IMR-90 (cell line): ENCODE measurements around the gene EDEM3.

Experiments used
- BHLHE40 ChIP-seq: fragments of 150-350 bp; IDR thresholded peaks from 2 replicates; pipeline ENCODE4 v1.6.1; 2016; ENCODE audit warnings: mild to moderate bottlenecking, low read depth, low read length
- CEBPB ChIP-seq: IDR thresholded peaks from 2 replicates; pipeline ENCODE4 v1.6.1; 2012; ENCODE audit warnings: low read depth, low read length, improper control_type of control experiment
- CHD1 ChIP-seq: IDR thresholded peaks from 2 replicates; pipeline ENCODE4 v1.6.1; 2012; ENCODE audit warnings: low read depth, low read length, improper control_type of control experiment
- FOS ChIP-seq: fragments of 150-350 bp; IDR thresholded peaks from 2 replicates; pipeline ENCODE4 v1.6.1; 2016; ENCODE audit warnings: low read depth, low read length
- MAZ ChIP-seq: IDR thresholded peaks from 2 replicates; pipeline ENCODE4 v1.6.1; 2012; ENCODE audit warnings: low read depth, mild to moderate bottlenecking, low read length, improper control_type of control experiment, moderate library complexity, borderline replicate concordance
- MXI1 ChIP-seq: IDR thresholded peaks from 2 replicates; pipeline ENCODE4 v1.6.1; 2012; ENCODE audit warnings: low read depth, mild to moderate bottlenecking, low read length, moderate library complexity, borderline replicate concordance
- POLR2A ChIP-seq: IDR thresholded peaks from 2 replicates; pipeline ENCODE4 v1.6.1; 2012; ENCODE audit warnings: mild to moderate bottlenecking, low read depth, low read length
- RAD21 ChIP-seq: IDR thresholded peaks from 2 replicates; pipeline ENCODE4 v1.6.1; 2012; ENCODE audit warnings: low read length, improper control_type of control experiment
- RFX5 ChIP-seq: IDR thresholded peaks from 2 replicates; pipeline ENCODE4 v1.8.0; 2012; ENCODE audit warnings: low read depth, mild to moderate bottlenecking, low read length, moderate library complexity
- SMC3 ChIP-seq: fragments of 150-350 bp; IDR thresholded peaks from 2 replicates; pipeline ENCODE4 v1.6.1; 2016; ENCODE audit warnings: low read depth, mild to moderate bottlenecking, antibody characterized with exemption, low read length, moderate library complexity
- USF2 ChIP-seq: fragments of 150-350 bp; IDR thresholded peaks from 2 replicates; pipeline ENCODE4 v1.6.1; 2017; ENCODE audit warnings: mild to moderate bottlenecking, antibody characterized with exemption, low read length, low read depth
- TF ChIP-seq, protein P1 (sequence below): conservative IDR thresholded peaks from 2 replicates; pipeline ENCODE4 v1.5.1; 2012; ENCODE audit warnings: mild to moderate bottlenecking, low read depth, low read length, improper control_type of control experiment
- TF ChIP-seq, protein P2 (sequence below): fragments of 150-350 bp; IDR thresholded peaks from 2 replicates; pipeline ENCODE4 v1.6.1; 2016; ENCODE audit warnings: low read depth, mild to moderate bottlenecking, low read length, moderate library complexity, borderline replicate concordance

- TF ChIP-seq RFX5, result no peak
- TF ChIP-seq, protein P1, sequence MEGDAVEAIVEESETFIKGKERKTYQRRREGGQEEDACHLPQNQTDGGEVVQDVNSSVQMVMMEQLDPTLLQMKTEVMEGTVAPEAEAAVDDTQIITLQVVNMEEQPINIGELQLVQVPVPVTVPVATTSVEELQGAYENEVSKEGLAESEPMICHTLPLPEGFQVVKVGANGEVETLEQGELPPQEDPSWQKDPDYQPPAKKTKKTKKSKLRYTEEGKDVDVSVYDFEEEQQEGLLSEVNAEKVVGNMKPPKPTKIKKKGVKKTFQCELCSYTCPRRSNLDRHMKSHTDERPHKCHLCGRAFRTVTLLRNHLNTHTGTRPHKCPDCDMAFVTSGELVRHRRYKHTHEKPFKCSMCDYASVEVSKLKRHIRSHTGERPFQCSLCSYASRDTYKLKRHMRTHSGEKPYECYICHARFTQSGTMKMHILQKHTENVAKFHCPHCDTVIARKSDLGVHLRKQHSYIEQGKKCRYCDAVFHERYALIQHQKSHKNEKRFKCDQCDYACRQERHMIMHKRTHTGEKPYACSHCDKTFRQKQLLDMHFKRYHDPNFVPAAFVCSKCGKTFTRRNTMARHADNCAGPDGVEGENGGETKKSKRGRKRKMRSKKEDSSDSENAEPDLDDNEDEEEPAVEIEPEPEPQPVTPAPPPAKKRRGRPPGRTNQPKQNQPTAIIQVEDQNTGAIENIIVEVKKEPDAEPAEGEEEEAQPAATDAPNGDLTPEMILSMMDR, result no peak
- no peak for TF ChIP-seq BHLHE40
- TF ChIP-seq POLR2A, result no peak
- TF ChIP-seq, protein P2, sequence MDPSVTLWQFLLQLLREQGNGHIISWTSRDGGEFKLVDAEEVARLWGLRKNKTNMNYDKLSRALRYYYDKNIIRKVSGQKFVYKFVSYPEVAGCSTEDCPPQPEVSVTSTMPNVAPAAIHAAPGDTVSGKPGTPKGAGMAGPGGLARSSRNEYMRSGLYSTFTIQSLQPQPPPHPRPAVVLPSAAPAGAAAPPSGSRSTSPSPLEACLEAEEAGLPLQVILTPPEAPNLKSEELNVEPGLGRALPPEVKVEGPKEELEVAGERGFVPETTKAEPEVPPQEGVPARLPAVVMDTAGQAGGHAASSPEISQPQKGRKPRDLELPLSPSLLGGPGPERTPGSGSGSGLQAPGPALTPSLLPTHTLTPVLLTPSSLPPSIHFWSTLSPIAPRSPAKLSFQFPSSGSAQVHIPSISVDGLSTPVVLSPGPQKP, result no peak
- TF ChIP-seq MAZ, result no peak
- TF ChIP-seq USF2, result no peak
- TF ChIP-seq CEBPB, result no peak
- no peak for TF ChIP-seq CHD1
- no peak for TF ChIP-seq RAD21
- TF ChIP-seq SMC3, result no peak
- no peak for TF ChIP-seq FOS
- no peak for TF ChIP-seq MXI1
Observed at GRCh38 chr1:184747089-184747955, 7.3 kb downstream of the EDEM3 start.
